ENCODE results near the gene ELAVL2. TPM values are rescaled to one million over a fixed set of nuclear protein-coding genes. Genes with fewer than 3 reads are reported as not detected.

ELAVL2 gene
- polyA plus RNA-seq, 2 of the 4 experiments (the other 2 are of a cell fraction): 0.03 to 0.13 TPM

DNA sequence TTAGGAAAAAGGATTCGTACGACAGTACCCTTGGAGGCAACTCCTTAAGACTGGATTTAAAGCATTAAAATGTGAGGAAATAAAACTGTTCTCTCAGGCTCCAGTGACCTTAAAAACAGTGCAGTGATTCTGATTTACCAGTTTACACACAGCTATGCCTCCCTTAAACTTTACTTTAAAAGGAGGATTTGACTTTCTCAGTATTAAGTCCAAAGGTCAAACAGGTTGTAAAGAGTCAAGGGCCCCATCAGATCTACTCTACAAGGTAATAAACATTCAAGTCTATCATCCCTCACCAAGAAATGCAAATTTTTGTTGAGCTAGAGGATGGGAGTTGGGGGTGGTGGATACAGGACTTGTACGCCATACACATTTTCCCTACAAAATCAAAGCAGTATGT lies 75.2 kb downstream of the ELAVL2 start:
- no peak overlapping the region for H3K4me2 ChIP-seq
- TF ChIP-seq FOSB (CRISPR knock-in tag; IDR thresholded peaks at IDR 0.05): no peak
- no peak for TF ChIP-seq CHD4 (IDR thresholded peaks at IDR 0.05; ENCODE audit: borderline replicate concordance)
- TF ChIP-seq NPAS2 (CRISPR knock-in tag; IDR thresholded peaks at IDR 0.05; ENCODE audit: borderline replicate concordance): no peak
- TF ChIP-seq, protein P1, sequence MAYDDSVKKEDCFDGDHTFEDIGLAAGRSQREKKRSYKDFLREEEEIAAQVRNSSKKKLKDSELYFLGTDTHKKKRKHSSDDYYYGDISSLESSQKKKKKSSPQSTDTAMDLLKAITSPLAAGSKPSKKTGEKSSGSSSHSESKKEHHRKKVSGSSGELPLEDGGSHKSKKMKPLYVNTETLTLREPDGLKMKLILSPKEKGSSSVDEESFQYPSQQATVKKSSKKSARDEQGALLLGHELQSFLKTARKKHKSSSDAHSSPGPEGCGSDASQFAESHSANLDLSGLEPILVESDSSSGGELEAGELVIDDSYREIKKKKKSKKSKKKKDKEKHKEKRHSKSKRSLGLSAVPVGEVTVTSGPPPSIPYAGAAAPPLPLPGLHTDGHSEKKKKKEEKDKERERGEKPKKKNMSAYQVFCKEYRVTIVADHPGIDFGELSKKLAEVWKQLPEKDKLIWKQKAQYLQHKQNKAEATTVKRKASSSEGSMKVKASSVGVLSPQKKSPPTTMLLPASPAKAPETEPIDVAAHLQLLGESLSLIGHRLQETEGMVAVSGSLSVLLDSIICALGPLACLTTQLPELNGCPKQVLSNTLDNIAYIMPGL (CRISPR knock-in tag; IDR thresholded peaks at IDR 0.05; ENCODE audit: borderline replicate concordance): no peak
- TF ChIP-seq, protein P2, sequence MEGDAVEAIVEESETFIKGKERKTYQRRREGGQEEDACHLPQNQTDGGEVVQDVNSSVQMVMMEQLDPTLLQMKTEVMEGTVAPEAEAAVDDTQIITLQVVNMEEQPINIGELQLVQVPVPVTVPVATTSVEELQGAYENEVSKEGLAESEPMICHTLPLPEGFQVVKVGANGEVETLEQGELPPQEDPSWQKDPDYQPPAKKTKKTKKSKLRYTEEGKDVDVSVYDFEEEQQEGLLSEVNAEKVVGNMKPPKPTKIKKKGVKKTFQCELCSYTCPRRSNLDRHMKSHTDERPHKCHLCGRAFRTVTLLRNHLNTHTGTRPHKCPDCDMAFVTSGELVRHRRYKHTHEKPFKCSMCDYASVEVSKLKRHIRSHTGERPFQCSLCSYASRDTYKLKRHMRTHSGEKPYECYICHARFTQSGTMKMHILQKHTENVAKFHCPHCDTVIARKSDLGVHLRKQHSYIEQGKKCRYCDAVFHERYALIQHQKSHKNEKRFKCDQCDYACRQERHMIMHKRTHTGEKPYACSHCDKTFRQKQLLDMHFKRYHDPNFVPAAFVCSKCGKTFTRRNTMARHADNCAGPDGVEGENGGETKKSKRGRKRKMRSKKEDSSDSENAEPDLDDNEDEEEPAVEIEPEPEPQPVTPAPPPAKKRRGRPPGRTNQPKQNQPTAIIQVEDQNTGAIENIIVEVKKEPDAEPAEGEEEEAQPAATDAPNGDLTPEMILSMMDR (IDR thresholded peaks at IDR 0.05): no peak
- no peak for TF ChIP-seq ZFP36 (IDR thresholded peaks at IDR 0.05; ENCODE audit: borderline replicate concordance, partially characterized antibody)
- TF ChIP-seq MAZ (IDR thresholded peaks at IDR 0.05; ENCODE audit: borderline replicate concordance, low read depth, low read length): no peak
- no peak for TF ChIP-seq HDAC2 (IDR thresholded peaks at IDR 0.05)
- TF ChIP-seq, protein P3, sequence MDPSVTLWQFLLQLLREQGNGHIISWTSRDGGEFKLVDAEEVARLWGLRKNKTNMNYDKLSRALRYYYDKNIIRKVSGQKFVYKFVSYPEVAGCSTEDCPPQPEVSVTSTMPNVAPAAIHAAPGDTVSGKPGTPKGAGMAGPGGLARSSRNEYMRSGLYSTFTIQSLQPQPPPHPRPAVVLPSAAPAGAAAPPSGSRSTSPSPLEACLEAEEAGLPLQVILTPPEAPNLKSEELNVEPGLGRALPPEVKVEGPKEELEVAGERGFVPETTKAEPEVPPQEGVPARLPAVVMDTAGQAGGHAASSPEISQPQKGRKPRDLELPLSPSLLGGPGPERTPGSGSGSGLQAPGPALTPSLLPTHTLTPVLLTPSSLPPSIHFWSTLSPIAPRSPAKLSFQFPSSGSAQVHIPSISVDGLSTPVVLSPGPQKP (IDR thresholded peaks at IDR 0.05; ENCODE audit: low read depth, low read length): no peak
- TF ChIP-seq SMC3 (IDR thresholded peaks at IDR 0.05): no peak
- no peak for TF ChIP-seq RNF2 (IDR thresholded peaks at IDR 0.05; ENCODE audit: borderline replicate concordance, low read depth)
- no peak for TF ChIP-seq HOXA7 (CRISPR knock-in tag; IDR thresholded peaks at IDR 0.05)
- TF ChIP-seq, protein P4, sequence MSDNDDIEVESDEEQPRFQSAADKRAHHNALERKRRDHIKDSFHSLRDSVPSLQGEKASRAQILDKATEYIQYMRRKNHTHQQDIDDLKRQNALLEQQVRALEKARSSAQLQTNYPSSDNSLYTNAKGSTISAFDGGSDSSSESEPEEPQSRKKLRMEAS (IDR thresholded peaks at IDR 0.05): no peak
- TF ChIP-seq EHMT2 (IDR thresholded peaks at IDR 0.05; ENCODE audit: low read depth): no peak
- ATAC-seq: no peak
- H3K27ac ChIP-seq: no peak overlapping the region
- ChIA-PET CTCF (no interaction called here), POLR2A (no interaction called here)
- H3K9me3 ChIP-seq: no peaks in the 10 kb centered on the region
- 24% methylated on average over 3 of the region's 3 CpGs for WGBS (ENCODE audit: missing lambda C conversion rate)
- FAIRE-seq: no peak
- no peak overlapping the region for H3K4me3 ChIP-seq
- DNase-seq (ENCODE audit: low read depth in 1 of 2, low spot score in 1 of 2): no peak
- H3K4me1 ChIP-seq: no peaks in the 10 kb centered on the region

DNA sequence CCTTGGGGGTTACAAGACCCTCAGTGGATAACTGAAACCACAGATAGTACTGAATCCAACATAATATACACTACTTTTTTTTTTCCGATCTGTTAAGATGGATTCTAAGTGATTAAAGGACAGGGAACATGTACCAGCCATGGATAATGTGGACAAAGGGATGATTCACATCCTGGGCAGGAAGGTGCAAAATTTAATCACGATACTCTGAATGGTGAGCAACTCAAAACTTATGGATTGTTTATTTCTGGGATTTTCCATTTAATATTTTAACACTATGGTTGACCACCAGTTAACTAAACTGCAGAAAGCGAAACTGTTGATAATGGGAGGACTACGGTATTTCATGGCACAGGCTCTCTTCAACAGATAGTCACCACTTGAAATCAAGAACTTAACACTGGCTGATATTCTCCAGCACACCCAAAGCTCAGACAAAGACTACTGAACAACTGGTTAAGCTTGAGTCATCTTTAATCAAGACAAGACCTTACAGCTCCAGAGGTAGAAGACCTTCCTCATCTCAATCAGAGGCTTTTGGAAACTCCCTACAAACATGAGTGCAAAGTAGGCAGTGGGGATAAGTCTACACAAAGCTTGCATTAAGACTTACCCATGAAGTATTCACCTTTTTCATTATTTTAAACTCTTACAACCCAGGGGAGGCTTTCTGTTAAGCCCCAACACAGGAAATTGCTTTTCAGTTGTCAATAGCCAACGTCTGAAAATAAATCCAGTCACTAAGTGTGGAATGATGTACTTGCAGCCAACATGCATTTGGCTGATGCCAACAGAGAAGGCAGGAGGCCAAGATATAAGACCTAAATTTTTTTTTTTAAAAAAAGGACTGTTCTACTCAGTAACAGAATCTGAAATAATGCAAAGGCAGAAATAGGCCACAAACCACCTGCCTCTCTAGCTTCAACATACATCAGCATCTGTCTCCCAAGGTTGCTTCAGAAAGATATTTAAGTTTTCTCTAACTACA lies 78.7 kb downstream of the ELAVL2 start:
- no peak overlapping the region for H3K4me2 ChIP-seq
- H3K27ac ChIP-seq: no peak overlapping the region
- FAIRE-seq (no peak), DNase-seq (ENCODE audit: low read depth in 1 of 2, low spot score in 1 of 2) (no peak), ATAC-seq (no peak)
- CTCF ChIA-PET: no interaction called here
- POLR2A ChIA-PET: no interaction called here
- no peak overlapping the region for H3K4me3 ChIP-seq
- H3K9me3 ChIP-seq: no peaks in the 10 kb centered on the region
- no peaks in the 10 kb centered on the region for H3K4me1 ChIP-seq
- TF ChIP-seq RFX5 (IDR thresholded peaks at IDR 0.05) (no peak), CBX2 (IDR thresholded peaks at IDR 0.05; ENCODE audit: borderline replicate concordance, low read depth) (no peak), RCOR1 (IDR thresholded peaks at IDR 0.05; ENCODE audit: low read depth, low read length) (no peak), ESRRA (IDR thresholded peaks at IDR 0.05; ENCODE audit: borderline replicate concordance, low read length) (no peak), MAFK (IDR thresholded peaks at IDR 0.05; ENCODE audit: partially characterized antibody) (no peak), POLR2A (IDR thresholded peaks at IDR 0.05; ENCODE audit: low read length) (no peak), MAZ (IDR thresholded peaks at IDR 0.05; ENCODE audit: borderline replicate concordance, low read depth, low read length) (no peak), HOXB13 (CRISPR knock-in tag; IDR thresholded peaks at IDR 0.05; ENCODE audit: low read depth) (no peak), HOXB5 (CRISPR knock-in tag; IDR thresholded peaks at IDR 0.05) (no peak), JUN (IDR thresholded peaks at IDR 0.05) (no peak), NFE2L2 (conservative IDR thresholded peaks at IDR 0.05; ENCODE audit: low read length) (no peak), RARB (CRISPR knock-in tag; IDR thresholded peaks at IDR 0.05) (no peak)
- TF ChIP-seq, protein P5, sequence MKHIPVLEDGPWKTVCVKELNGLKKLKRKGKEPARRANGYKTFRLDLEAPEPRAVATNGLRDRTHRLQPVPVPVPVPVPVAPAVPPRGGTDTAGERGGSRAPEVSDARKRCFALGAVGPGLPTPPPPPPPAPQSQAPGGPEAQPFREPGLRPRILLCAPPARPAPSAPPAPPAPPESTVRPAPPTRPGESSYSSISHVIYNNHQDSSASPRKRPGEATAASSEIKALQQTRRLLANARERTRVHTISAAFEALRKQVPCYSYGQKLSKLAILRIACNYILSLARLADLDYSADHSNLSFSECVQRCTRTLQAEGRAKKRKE (CRISPR knock-in tag; IDR thresholded peaks at IDR 0.05; ENCODE audit: low read depth): no peak
- TF ChIP-seq, protein P3 (IDR thresholded peaks at IDR 0.05; ENCODE audit: low read depth, low read length): no peak
- WGBS (ENCODE audit: missing lambda C conversion rate): 12% methylated on average over 5 of the region's 5 CpGs
